Stimulated activated CD4-positive, alpha-beta T cell treated with anti-CD3 and anti-CD28 coated beads, TNF-alpha, amount 100 ng/mL, for 1 hour (primary cell): ENCODE measurements around the gene CALN1.

Experiments
- DNase-seq, 3 donors: peaks; one replicate each; pipeline ENCODE4 v3.0.0-alpha.2; 2020; ENCODE audit warnings: low read depth in 3 of 3, low spot score in 1 of 3

Gene CALN1

DNA sequence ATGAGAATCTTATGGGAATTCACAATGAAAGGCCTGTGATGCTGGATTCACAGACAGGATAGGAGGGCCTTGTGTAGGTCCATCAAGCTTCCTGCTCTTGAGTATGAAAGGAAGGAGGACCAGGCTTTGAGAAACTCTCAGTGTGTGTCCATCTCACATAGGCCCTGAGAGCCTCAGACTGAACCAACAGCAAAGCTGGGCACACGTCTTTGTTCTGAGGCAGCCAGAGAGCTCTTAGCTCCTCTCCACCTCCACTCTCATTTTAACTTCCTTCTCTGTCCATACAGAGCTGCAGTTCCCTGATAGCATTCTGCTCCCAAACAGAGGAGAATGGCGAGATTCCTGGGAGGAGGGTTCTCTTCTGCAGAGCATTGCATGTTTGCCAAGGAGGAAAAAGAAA is 515.6 kb downstream of the CALN1 start:
- DNase-seq = no peak

DNA sequence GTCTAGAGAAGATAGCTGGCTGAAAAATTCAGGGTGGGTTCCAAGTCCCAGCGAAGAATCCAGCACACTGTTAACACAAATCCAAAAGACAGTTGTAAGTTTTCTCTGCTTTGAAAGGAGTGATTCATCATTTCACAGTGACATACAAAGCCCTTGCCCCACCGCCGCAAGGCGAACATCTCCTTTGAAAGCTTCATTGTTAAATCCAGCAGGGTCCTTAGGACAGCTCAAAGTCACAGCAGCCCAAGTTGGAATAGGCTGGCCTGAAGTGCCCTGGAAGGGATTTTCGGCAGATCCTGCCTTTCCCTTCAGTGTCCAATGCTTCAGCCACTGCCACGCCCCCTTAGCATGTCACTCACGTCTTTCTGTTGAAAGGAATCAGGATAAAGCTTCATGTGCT is 526.1 kb downstream of the CALN1 start:
- DNase-seq = no peak

- no peak for DNase-seq
These were observed 526.7 kb downstream of the CALN1 start for GRCh38 chr7:71885487-71885886.

- DNase-seq = no peak
These were observed 528.7 kb downstream of the CALN1 start for GRCh38 chr7:71883415-71883814.

- DNase-seq = no peak
These were observed 540.7 kb downstream of the CALN1 start for GRCh38 chr7:71871446-71871845.

DNA sequence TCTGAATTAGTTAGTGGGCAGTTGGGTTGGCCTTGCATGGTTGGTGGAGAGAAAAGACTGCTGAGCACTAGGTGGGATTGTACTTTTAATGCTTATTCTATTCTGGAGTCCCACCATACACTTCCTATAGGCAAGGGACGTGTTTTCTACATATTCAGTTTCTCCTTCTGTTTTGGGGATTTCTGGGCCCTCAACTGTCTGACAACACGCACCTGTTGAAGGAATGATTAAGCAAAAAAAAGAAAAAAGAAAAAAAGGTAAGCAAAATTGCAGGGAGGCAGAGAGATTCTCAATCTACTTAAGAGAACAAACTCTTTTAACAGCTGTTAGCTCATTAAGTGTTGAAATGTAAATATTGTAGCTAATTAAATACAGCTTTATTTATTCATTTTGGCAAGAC is 541.3 kb downstream of the CALN1 start:
- DNase-seq = no peak

GRCh38 chr7:71868797-71869196 is 543.3 kb downstream of the CALN1 start:
- DNase-seq = no peak

- DNase-seq = no peak
These were observed 544.5 kb downstream of the CALN1 start for GRCh38 chr7:71867626-71868025.

GRCh38 chr7:71865172-71865571 is 547.0 kb downstream of the CALN1 start:
- DNase-seq = no peak

DNA sequence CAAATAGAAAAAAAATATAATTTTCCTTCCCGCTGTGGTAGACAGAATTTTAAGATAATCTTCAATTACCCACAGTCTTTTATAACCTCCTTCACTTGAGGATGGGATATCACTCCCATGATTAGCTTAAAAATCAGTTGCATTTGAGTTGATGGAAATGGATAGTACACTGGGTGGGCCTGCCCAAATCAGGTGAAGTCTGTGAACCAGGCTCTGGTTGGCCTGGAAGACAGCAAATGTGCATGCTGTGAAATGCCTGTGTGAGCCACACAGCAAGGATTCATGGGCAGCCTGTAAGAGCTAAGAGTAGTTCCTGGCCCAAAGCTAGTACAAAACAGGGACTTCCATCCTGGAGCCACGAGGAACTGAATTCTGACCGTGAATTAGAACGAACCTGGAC is 548.0 kb downstream of the CALN1 start:
- DNase-seq = no peak

DNA sequence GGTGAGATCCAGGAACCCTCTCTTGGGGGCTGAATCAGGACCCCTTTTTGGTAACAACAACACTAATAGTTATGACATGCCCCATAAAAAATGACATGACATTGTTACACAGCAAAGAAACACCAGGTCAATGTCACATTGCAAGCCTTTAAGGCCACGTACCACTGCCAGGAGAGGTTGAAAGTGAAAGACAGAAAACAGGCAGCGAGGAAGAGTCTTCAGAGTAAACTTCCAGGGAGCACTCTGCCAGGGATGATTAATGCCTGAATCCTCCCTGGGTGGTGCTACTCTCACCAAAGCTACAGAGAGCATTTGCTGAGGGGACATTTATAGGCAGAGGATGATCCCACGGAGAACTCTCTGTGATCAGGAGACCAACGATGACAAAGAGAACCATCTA is 551.6 kb downstream of the CALN1 start:
- DNase-seq = no peak

GRCh38 chr7:71857338-71857737 is 554.8 kb downstream of the CALN1 start:
- no peak for DNase-seq

GRCh38 chr7:71854546-71855397 is 557.4 kb downstream of the CALN1 start:
- no peak for DNase-seq

GRCh38 chr7:71851776-71852498 is 560.2 kb downstream of the CALN1 start:
- DNase-seq = no peak

- no peak for DNase-seq
These were observed 566.0 kb downstream of the CALN1 start for GRCh38 chr7:71846160-71846559.

DNA sequence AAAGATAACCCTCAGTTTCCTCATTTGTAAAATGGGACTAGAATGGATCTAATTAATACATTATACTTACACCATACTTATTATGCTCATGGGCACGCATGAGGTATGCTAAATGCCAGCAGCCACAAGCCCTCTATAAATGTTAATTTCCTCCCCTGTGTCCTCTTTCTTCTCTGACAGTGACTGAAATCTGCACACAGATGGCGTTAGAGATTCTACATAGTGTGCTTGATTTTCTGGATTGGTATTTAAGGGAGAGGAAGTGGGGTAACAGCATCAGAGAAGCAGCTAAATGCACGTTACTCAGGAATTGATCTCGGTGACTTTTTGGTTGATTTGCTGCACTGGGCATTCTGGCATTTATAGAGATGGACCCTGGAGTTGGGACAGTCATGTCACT is 568.5 kb downstream of the CALN1 start:
- no peak for DNase-seq

DNA sequence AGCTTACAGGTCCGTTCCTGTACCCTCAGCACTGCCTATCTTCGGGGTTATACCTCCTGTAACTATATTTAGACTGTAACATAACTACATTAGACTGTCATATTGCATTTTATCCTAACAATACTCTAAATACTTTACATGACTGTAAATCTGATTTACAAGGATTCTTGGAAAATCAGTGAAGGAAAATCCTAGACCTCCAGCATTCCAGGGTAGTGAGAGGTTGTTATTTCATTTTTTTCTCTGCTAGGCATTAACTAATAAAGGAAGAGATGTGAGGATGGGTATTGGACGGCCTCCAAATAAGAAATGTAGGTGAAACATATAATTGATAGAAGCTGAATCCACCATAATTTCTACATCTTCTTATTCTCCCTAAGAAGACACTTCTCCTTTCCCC is 569.4 kb downstream of the CALN1 start:
- no peak for DNase-seq

DNA sequence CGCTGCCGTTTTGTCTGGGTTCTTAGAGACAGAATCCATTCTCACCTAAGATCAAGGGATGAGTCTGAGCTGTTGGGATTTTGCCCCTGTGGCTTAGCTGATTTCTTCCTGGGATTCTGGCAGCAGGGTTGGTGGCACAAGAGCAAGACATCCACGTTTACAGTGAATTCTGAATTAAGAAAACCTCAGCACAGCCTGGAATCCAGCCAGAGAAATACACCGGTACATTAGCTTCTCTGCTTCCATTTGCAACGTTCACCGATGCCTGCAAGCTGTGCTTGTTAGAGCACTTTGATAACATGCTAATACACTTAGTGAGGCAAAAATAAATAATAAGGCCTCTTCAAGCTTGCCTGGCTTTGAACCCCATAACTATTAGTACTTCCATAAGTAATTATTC is 569.8 kb downstream of the CALN1 start:
- DNase-seq = no peak

- no peak for DNase-seq
These were observed 577.1 kb downstream of the CALN1 start for GRCh38 chr7:71835056-71835455.

DNA sequence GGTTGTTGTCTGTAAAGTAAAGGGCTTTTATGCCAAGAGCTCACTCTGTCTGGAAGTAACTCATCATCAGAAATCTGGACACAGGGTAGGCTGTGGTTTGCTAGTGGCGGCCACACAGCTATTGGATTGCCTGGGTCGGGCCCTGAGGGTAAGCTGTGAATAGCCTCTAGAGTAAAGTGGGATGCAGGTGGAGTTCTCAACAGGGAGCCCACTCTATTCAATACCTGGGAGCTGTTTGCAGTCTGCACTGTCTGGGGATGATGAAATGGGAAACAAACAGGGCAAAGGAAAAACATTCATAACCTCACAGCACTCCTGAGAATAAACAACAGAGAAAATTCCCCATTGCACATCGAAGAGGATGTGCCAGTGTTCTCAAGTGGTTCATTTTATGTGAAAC is 582.6 kb downstream of the CALN1 start:
- no peak for DNase-seq

DNA sequence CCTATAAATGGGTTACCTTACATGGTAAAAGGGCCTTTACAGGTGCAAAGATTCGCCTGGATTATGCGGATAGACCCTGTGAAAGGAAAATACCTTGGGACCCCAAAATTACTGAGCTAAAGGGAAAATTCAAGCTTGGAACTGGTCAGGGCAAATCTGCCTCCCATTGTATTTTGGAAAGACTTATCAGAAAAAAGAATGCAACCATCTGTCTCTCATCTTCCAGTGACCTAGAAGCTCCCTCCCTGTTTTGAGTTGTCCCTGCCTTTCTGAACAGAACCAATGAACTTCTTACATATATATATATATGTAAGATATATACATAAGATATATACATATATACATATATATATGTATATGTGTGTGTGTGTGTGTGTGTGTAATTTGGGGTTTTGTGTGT is 583.8 kb downstream of the CALN1 start:
- no peak for DNase-seq

GRCh38 chr7:71826141-71826540 is 586.0 kb downstream of the CALN1 start:
- no peak for DNase-seq
